Measurements from ENCODE around the gene XPO5.
"Not testable (repeated sequence)": the region's sequence is repeated elsewhere in the genome, so short reads cannot be mapped to it uniquely, and the experiment has no call there.

The XPO5 gene

GRCh38 chr6:43608807-43609206, 33.0 kb upstream of the XPO5 start:
- TF ChIP-seq, protein P1, sequence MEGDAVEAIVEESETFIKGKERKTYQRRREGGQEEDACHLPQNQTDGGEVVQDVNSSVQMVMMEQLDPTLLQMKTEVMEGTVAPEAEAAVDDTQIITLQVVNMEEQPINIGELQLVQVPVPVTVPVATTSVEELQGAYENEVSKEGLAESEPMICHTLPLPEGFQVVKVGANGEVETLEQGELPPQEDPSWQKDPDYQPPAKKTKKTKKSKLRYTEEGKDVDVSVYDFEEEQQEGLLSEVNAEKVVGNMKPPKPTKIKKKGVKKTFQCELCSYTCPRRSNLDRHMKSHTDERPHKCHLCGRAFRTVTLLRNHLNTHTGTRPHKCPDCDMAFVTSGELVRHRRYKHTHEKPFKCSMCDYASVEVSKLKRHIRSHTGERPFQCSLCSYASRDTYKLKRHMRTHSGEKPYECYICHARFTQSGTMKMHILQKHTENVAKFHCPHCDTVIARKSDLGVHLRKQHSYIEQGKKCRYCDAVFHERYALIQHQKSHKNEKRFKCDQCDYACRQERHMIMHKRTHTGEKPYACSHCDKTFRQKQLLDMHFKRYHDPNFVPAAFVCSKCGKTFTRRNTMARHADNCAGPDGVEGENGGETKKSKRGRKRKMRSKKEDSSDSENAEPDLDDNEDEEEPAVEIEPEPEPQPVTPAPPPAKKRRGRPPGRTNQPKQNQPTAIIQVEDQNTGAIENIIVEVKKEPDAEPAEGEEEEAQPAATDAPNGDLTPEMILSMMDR (conservative IDR thresholded peaks at IDR 0.05; ENCODE audit: low read length) = no peak
- H3K4me3 ChIP-seq (ENCODE audit: low read length) = no peak overlapping the region
- DNase-seq (ENCODE audit: low read depth) = no peak

- TF ChIP-seq, protein P1 (conservative IDR thresholded peaks at IDR 0.05; ENCODE audit: low read length) = peak; percentile 94
- peak; percentile 83 for DNase-seq (ENCODE audit: low read depth)
- no peak overlapping the region for H3K4me3 ChIP-seq (ENCODE audit: low read length)
Observed at GRCh38 chr6:43608310-43608763, 32.5 kb upstream of the XPO5 start.

GRCh38 chr6:43606019-43606418, 30.2 kb upstream of the XPO5 start:
- TF ChIP-seq, protein P1 (conservative IDR thresholded peaks at IDR 0.05; ENCODE audit: low read length) = no peak
- H3K4me3 ChIP-seq (ENCODE audit: low read length) = no peak overlapping the region
- DNase-seq (ENCODE audit: low read depth) = no peak

DNA sequence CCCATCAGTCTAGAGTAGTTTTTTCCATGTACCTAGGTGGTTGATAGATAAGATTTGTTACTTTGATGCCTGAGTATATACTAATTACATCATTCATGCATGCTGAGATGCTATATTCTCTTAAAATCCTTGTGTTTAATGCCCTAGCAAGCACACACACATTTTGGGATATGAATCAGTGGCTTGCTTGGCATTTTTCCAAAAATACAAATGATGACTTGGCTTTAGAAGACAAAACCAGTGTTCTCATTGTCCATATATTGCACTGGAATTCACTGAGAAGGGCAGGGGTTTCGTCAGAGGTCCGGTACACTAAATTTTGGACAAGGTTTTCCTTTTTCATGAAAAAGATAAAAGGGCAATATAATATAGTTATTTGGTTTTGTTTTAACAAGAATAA, 28.3 kb upstream of the XPO5 start:
- DNase-seq (ENCODE audit: low read depth) = peak; percentile 65
- no peak overlapping the region for H3K4me3 ChIP-seq (ENCODE audit: low read length)
- TF ChIP-seq, protein P1 (conservative IDR thresholded peaks at IDR 0.05; ENCODE audit: low read length) = no peak

DNA sequence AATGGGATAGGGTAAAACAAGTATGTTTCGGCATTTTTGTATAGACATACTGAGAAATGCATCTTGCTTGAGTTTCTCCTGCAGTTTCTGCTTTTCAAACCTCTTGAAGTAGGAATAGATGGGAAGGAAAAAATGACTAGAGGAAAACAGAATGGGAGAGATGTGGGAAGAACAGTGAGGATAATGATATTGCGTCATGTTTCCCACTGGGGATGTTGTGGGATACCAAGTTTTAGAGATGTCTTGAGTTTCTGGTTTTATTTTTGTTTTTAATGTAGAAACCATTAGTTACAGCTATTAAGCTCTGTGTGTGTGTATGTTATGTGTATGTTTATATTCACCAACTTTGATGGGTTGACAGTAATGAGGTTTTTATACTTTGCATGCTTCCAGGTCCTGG, 24.8 kb upstream of the XPO5 start:
- no peak overlapping the region for H3K4me3 ChIP-seq (ENCODE audit: low read length)
- no peak for DNase-seq (ENCODE audit: low read depth)
- TF ChIP-seq, protein P1 (conservative IDR thresholded peaks at IDR 0.05; ENCODE audit: low read length) = no peak

DNA sequence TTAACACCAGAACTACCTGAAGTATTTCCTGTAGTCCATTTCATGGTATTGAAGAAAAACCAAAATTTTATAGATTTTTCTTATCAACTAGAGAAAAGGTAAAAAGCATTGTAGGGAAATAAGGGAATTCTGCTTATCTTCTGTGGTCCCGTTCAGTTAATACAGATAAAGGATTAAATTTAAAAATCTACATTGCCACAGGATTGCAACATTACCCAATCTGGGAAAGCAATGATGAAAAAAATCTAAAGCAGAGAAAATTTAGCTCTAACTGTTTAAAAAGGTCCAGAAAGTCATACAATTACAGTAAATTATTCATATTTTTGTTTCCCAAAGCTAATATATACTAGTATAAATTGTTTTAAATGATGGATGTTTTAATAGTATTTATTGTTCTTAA, 18.1 kb upstream of the XPO5 start:
- H3K4me3 ChIP-seq (ENCODE audit: low read length) = no peak overlapping the region
- DNase-seq (ENCODE audit: low read depth) = no peak
- TF ChIP-seq, protein P1 (conservative IDR thresholded peaks at IDR 0.05; ENCODE audit: low read length) = no peak

DNA sequence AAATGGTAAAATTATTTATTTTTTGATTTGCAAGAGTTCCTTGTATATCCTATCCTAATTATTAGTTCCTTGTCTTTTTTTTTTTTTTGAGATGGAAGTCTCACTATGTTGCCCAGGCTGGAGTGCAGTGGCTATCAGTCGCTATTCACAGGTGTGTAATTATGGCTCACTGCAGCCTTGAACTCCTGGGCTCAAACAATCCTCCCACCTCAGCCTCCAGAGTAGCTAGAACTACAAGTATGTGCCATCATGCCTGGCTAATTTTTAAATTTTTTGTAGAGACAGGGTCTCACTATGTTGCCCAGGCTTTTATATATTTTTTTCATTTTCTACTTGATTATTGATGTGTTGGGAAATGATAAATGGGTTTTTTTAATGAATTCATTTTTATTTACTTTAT, 13.7 kb upstream of the XPO5 start:
- not testable (repeated sequence) for DNase-seq (ENCODE audit: low read depth); H3K4me3 ChIP-seq (ENCODE audit: low read length)

DNA sequence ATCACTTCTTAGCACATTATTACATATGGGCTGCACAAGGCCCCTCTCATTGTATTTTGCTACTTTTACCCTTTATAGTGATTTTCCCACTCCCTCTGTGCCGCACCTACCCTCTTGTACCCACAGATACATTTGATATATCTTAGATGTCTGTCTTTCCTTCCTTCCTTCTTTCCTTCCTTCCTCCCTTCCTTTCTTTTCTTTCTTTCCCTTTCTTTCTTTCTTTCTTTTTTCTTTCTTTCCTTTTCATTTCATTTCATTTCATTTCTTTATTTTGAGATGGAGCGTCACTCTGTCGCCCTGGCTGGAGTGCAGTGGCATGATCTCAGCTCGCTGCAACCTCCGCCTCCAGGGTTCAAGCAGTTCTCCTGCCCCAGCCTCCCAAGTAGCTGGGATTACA, 12.4 kb upstream of the XPO5 start:
- TF ChIP-seq, protein P1 (conservative IDR thresholded peaks at IDR 0.05; ENCODE audit: low read length) = no peak
- H3K4me3 ChIP-seq (ENCODE audit: low read length) = no peak overlapping the region
- DNase-seq (ENCODE audit: low read depth) = no peak

All from AG10803 (cell line).